GM23338 (cell line): ENCODE measurements around the gene OR13A1. TPM values are rescaled to one million over a fixed set of nuclear protein-coding genes. Genes with fewer than 3 reads are reported as not detected.
"Not testable (repeated sequence)": the region's sequence is repeated elsewhere in the genome, so short reads cannot be mapped to it uniquely, and the experiment has no call there.

Experiments
- ATAC-seq: fragments of 200-7000 bp; cut with Tn5 transposase; 3 replicates; pipeline ENCODE4 v1.9.1; 2020
- DNase-seq: peaks from one replicate; pipeline ENCODE4 v3.0.0-alpha.2; 2015; ENCODE audit warnings: low spot score
- H2AFZ ChIP-seq: fragments of 200-600 bp; sonication (generic); 2 replicates; pipeline ENCODE4 v1.8.0; 2016; ENCODE audit warnings: antibody characterized with exemption, mild to moderate bottlenecking, moderate library complexity
- H3F3A ChIP-seq: fragments of 200-600 bp; sonication (generic); replicated peaks from 2 replicates; pipeline ENCODE4 v1.8.0; 2017; ENCODE audit warnings: antibody characterized with exemption, mixed run types, low read depth
- H3K27ac ChIP-seq: fragments of 200-600 bp; sonication (generic); 2 replicates; pipeline ENCODE4 v1.6.1; 2016; ENCODE audit warnings: low read depth
- H3K27me3 ChIP-seq: fragments of 200-600 bp; sonication (generic); 2 replicates; pipeline ENCODE4 v1.8.0; 2016; ENCODE audit warnings: mild to moderate bottlenecking, mixed run types, moderate library complexity; ENCODE audit not compliant: insufficient read depth
- H3K36me3 ChIP-seq: fragments of 200-600 bp; sonication (generic); 2 replicates; pipeline ENCODE4 v1.8.0; 2016; ENCODE audit warnings: mild to moderate bottlenecking; ENCODE audit not compliant: insufficient read depth
- H3K4me1 ChIP-seq: fragments of 200-600 bp; sonication (generic); 2 replicates; pipeline ENCODE4 v1.8.0; 2016; ENCODE audit warnings: mild to moderate bottlenecking, moderate library complexity; ENCODE audit not compliant: insufficient read depth
- H3K4me2 ChIP-seq: fragments of 200-600 bp; sonication (generic); 2 replicates; pipeline ENCODE4 v1.7.1; 2017; ENCODE audit warnings: mixed run types
- H3K4me3 ChIP-seq: fragments of 200-600 bp; sonication (generic); 2 replicates; pipeline ENCODE4 v1.6.1; 2016; ENCODE audit warnings: mixed run types
- H3K79me2 ChIP-seq: fragments of 200-600 bp; sonication (generic); replicated peaks from 2 replicates; pipeline ENCODE4 v1.8.0; 2017; ENCODE audit warnings: mild to moderate bottlenecking; ENCODE audit not compliant: insufficient read depth
- H3K9me2 ChIP-seq: fragments of 200-600 bp; sonication (generic); 2 replicates; pipeline ENCODE4 v1.8.0; 2017; ENCODE audit not compliant: insufficient read depth
- H4K20me1 ChIP-seq: fragments of 200-600 bp; sonication (generic); replicated peaks from 2 replicates; pipeline ENCODE4 v1.8.0; 2017; ENCODE audit warnings: mild to moderate bottlenecking; ENCODE audit not compliant: insufficient read depth
- H3K27ac Mint-ChIP-seq: 2 replicates; pipeline ENCODE4 v1.8.0; 2020; ENCODE audit warnings: inconsistent platforms, mild to moderate bottlenecking, moderate library complexity, mixed read lengths
- H3K27me3 Mint-ChIP-seq: 3 replicates; pipeline ENCODE4 v1.8.0; 2022; ENCODE audit warnings: low read depth, mild to moderate bottlenecking, moderate library complexity, mixed read lengths, inconsistent platforms; ENCODE audit not compliant: insufficient read depth, poor library complexity
- H3K36me3 Mint-ChIP-seq: 3 replicates; pipeline ENCODE4 v1.8.0; 2021; ENCODE audit warnings: low read depth, mild to moderate bottlenecking, inconsistent platforms, moderate library complexity, mixed read lengths
- H3K4me1 Mint-ChIP-seq: 3 replicates; pipeline ENCODE4 v1.8.0; 2020; ENCODE audit warnings: mild to moderate bottlenecking, inconsistent platforms, mixed read lengths
- H3K4me3 Mint-ChIP-seq: 3 replicates; pipeline ENCODE4 v1.8.0; 2021; ENCODE audit warnings: moderate library complexity, mild to moderate bottlenecking, inconsistent platforms, mixed read lengths
- H3K9me3 Mint-ChIP-seq: 3 replicates; pipeline ENCODE4 v1.8.0; 2020; ENCODE audit warnings: moderate library complexity, mild to moderate bottlenecking, inconsistent platforms, mixed read lengths
- CREB1 ChIP-seq: fragments of 250-450 bp; sonication (Bioruptor Pico); IDR thresholded peaks from 2 replicates; pipeline ENCODE4 v1.5.0; 2020; ENCODE audit warnings: low read depth, mild to moderate bottlenecking, moderate library complexity
- EZH2phosphoT487 ChIP-seq: fragments of 200-600 bp; sonication (generic); IDR thresholded peaks from one replicate; pipeline ENCODE4 v1.8.1; 2018; ENCODE audit warnings: antibody characterized with exemption; ENCODE audit not compliant: unreplicated experiment
- ZNF114 ChIP-seq: fragments of 250-450 bp; sonication (Bioruptor Pico); IDR thresholded peaks from 2 replicates; pipeline ENCODE4 v1.5.0; 2020; ENCODE audit warnings: mild to moderate bottlenecking, moderate library complexity
- polyA plus RNA-seq: library from polyadenylated mRNA; unstranded; fragments of >200 nt; fragmentation: Nextera tagmentation; extraction: Ambion mirVana; gene quantifications from 2 replicates; pipeline ENCODE4 v1.2.1, GENCODE V29; 2016
- total RNA-seq: library from RNA; depleted of rRNA; stranded (reverse); fragments of >200 nt; shearing (Covaris generic); gene quantifications from 2 replicates; pipeline ENCODE4 v1.2.3, GENCODE V29; 2014
- TF ChIP-seq, protein P1 (sequence below): IDR thresholded peaks from one replicate; pipeline ENCODE4 v1.6.1; 2018; ENCODE audit warnings: antibody characterized with exemption; ENCODE audit not compliant: unreplicated experiment
- TF ChIP-seq, protein P2 (sequence below), 2 experiments: fragments of 200-600 bp in 1 of 2; sonication (generic) in 1 of 2; conservative IDR thresholded peaks; 2 replicates each; pipeline versions ENCODE4 v1.5.1 to v1.6.1; 2016 to 2017; ENCODE audit warnings: antibody characterized with exemption in 2 of 2, low read depth in 2 of 2, mild to moderate bottlenecking in 2 of 2, moderate library complexity in 1 of 2

Gene OR13A1
- total and polyA plus RNA-seq, 2 experiments from 2014 or later: 0.21 TPM; not detected in 1

DNA sequence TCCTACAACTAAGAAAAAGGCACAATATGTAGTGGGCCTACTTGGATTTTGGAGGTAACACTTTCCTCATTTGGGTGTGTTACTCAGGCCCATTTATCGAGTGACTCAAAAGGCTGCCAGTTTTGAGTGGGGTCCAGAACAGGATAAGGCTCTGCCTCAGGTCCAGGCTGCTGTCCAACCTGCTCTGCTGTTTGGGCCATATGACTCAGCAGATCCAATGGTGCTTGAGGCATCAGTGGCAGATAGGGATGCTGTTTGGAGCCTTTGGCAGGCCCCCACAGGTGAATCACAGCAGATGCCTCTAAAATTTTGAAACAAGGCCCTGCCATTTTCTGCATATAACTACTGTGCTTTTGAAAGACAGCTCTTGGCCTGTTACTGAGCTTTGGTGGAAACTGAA is 24.5 kb upstream of the OR13A1 start:
- peaks cover 50% of the 10 kb centered on the region for H3K9me3 Mint-ChIP-seq

DNA sequence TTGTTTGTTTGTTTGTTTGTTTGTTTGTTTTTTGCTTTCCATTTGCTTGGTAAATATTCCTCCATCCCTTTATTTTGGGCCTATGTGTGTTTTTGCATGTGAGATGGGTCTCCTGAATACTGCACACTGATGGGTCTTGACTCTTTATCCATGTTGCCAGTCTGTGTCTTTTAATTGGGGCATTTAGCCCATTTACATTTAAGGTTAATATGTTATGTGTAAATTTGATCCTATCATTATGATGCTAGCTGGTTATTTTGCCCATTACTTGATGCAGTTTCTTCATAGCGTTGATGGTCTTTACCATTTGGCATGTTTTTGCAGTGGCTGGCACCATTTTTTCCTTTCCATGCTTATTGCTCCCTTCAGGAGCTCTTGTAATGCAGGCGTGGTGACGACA is 16.4 kb upstream of the OR13A1 start:
- not testable (repeated sequence) for H2AFZ ChIP-seq, ATAC-seq, H3K27ac ChIP-seq, H3K4me3 Mint-ChIP-seq, H3K4me3 ChIP-seq, H3K4me2 ChIP-seq, H3K4me1 ChIP-seq, H3K9me2 ChIP-seq, DNase-seq, H3K36me3 ChIP-seq, H4K20me1 ChIP-seq, H3K79me2 ChIP-seq, H3K27me3 Mint-ChIP-seq, H3K4me1 Mint-ChIP-seq, H3K27me3 ChIP-seq, H3K27ac Mint-ChIP-seq, H3K36me3 Mint-ChIP-seq, H3F3A ChIP-seq
- H3K9me3 Mint-ChIP-seq: peaks cover 25% of the 10 kb centered on the region

More for the DNA sequence above, 24.5 kb upstream of the OR13A1 start:
- Mint-ChIP-seq H3K36me3 (peaks cover 17% of the 10 kb centered on the region; the same call in 2 of the 3 replicates), H3K4me1 (no peaks in the 10 kb centered on the region), H3K4me3 (no peak overlapping the region), H3K27me3 (no peaks in the 10 kb centered on the region), H3K27ac (no peak overlapping the region)
- H4K20me1 ChIP-seq: no peaks in the 10 kb centered on the region
- DNase-seq: no peak
- H3K27me3 ChIP-seq: no peaks in the 10 kb centered on the region
- TF ChIP-seq ZNF114 (CRISPR knock-in tag) (no peak), EZH2phosphoT487 (no peak), CREB1 (no peak)
- TF ChIP-seq, protein P1, sequence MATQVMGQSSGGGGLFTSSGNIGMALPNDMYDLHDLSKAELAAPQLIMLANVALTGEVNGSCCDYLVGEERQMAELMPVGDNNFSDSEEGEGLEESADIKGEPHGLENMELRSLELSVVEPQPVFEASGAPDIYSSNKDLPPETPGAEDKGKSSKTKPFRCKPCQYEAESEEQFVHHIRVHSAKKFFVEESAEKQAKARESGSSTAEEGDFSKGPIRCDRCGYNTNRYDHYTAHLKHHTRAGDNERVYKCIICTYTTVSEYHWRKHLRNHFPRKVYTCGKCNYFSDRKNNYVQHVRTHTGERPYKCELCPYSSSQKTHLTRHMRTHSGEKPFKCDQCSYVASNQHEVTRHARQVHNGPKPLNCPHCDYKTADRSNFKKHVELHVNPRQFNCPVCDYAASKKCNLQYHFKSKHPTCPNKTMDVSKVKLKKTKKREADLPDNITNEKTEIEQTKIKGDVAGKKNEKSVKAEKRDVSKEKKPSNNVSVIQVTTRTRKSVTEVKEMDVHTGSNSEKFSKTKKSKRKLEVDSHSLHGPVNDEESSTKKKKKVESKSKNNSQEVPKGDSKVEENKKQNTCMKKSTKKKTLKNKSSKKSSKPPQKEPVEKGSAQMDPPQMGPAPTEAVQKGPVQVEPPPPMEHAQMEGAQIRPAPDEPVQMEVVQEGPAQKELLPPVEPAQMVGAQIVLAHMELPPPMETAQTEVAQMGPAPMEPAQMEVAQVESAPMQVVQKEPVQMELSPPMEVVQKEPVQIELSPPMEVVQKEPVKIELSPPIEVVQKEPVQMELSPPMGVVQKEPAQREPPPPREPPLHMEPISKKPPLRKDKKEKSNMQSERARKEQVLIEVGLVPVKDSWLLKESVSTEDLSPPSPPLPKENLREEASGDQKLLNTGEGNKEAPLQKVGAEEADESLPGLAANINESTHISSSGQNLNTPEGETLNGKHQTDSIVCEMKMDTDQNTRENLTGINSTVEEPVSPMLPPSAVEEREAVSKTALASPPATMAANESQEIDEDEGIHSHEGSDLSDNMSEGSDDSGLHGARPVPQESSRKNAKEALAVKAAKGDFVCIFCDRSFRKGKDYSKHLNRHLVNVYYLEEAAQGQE: no peak
- TF ChIP-seq, protein P2, sequence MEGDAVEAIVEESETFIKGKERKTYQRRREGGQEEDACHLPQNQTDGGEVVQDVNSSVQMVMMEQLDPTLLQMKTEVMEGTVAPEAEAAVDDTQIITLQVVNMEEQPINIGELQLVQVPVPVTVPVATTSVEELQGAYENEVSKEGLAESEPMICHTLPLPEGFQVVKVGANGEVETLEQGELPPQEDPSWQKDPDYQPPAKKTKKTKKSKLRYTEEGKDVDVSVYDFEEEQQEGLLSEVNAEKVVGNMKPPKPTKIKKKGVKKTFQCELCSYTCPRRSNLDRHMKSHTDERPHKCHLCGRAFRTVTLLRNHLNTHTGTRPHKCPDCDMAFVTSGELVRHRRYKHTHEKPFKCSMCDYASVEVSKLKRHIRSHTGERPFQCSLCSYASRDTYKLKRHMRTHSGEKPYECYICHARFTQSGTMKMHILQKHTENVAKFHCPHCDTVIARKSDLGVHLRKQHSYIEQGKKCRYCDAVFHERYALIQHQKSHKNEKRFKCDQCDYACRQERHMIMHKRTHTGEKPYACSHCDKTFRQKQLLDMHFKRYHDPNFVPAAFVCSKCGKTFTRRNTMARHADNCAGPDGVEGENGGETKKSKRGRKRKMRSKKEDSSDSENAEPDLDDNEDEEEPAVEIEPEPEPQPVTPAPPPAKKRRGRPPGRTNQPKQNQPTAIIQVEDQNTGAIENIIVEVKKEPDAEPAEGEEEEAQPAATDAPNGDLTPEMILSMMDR (conservative IDR thresholded peaks at IDR 0.05; ENCODE audit: low read depth in 2 of 2): no peak
- H3K4me3 ChIP-seq: no peak overlapping the region
- no peaks in the 10 kb centered on the region for H3F3A ChIP-seq
- H3K36me3 ChIP-seq: no peaks in the 10 kb centered on the region
- no peak for ATAC-seq
- H3K4me2 ChIP-seq: no peak overlapping the region
- H2AFZ ChIP-seq: no peak overlapping the region
- H3K9me2 ChIP-seq: no peaks in the 10 kb centered on the region
- H3K27ac ChIP-seq: no peak overlapping the region
- no peaks in the 10 kb centered on the region for H3K4me1 ChIP-seq
- H3K79me2 ChIP-seq: no peaks in the 10 kb centered on the region

DNA sequence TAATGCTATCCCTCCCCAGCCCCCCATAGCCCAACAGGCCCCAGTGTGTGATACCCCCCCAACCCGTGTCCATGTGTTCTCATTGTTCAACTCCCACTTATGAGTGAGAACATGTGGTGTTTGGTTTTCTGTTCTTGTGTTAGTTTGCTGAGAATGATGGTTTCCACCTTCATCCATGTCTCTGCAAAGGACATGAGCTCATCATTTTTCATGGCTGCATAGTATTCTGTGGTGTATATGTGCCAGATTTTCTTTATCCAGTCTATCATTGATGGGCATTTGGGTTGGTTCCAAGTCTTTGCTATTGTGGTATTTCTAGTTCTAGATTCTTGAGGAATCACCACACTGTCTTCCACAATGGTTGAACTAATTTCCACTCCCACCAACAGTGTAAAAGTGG is 11.5 kb upstream of the OR13A1 start:
- H3K27ac Mint-ChIP-seq, H3K4me1 ChIP-seq, H3K36me3 ChIP-seq, H3K4me2 ChIP-seq, H3K27me3 Mint-ChIP-seq, H3K4me1 Mint-ChIP-seq, H3K4me3 Mint-ChIP-seq, H4K20me1 ChIP-seq, H3K9me2 ChIP-seq, H3K4me3 ChIP-seq, H2AFZ ChIP-seq, ATAC-seq, H3K36me3 Mint-ChIP-seq, H3K79me2 ChIP-seq, DNase-seq, H3K27me3 ChIP-seq, H3K27ac ChIP-seq, H3F3A ChIP-seq: not testable (repeated sequence)
- peaks cover 31% of the 10 kb centered on the region for H3K9me3 Mint-ChIP-seq
